Muscle layer of duodenum (tissue), 2 donors: ENCODE data around the gene TNFAIP3.

Source experiments
- H3K27ac ChIP-seq: one replicate; pipeline ENCODE4 v1.7.0; 2013; ENCODE audit warnings: mild to moderate bottlenecking, low read length
- H3K27me3 ChIP-seq: one replicate; pipeline ENCODE4 v1.7.0; 2013; ENCODE audit warnings: low read depth, mild to moderate bottlenecking, control low read depth, low read length
- H3K36me3 ChIP-seq, 2 donors: one replicate each; pipeline ENCODE4 v1.7.0; 2013; ENCODE audit warnings: low read length in 2 of 2, control low read depth in 1 of 2, mild to moderate bottlenecking in 1 of 2; ENCODE audit not compliant: insufficient read depth in 2 of 2, control insufficient read depth in 1 of 2
- H3K4me1 ChIP-seq, 2 donors: one replicate each; pipeline ENCODE4 v1.7.0; 2013; ENCODE audit warnings: low read length in 2 of 2, mild to moderate bottlenecking in 2 of 2, control low read depth in 1 of 2, moderate library complexity in 1 of 2; ENCODE audit not compliant: insufficient read depth in 2 of 2, control insufficient read depth in 1 of 2
- H3K4me3 ChIP-seq, 2 donors: one replicate each; pipeline ENCODE4 v1.7.0; 2013; ENCODE audit warnings: low read length in 2 of 2, low read depth in 1 of 2, mild to moderate bottlenecking in 1 of 2
- H3K9me3 ChIP-seq, 2 donors: one replicate each; pipeline ENCODE4 v1.7.0; 2013; ENCODE audit warnings: low read length in 2 of 2, control low read depth in 1 of 2, mild to moderate bottlenecking in 1 of 2; ENCODE audit not compliant: control insufficient read depth in 1 of 2
- donor health status: healthy.

TNFAIP3 gene

GRCh38 chr6:137931849-137932465 lies 64.9 kb downstream of the TNFAIP3 start:
- H3K27ac ChIP-seq = no peak overlapping the region
- no peak overlapping the region for H3K4me3 ChIP-seq
- H3K9me3 ChIP-seq = no peaks in the 10 kb centered on the region
- peaks cover 0 to 5% of the 10 kb centered on the region in 2 donors for H3K4me1 ChIP-seq
- H3K27me3 ChIP-seq = no peaks in the 10 kb centered on the region
- H3K36me3 ChIP-seq = no peaks in the 10 kb centered on the region
